ENCODE results near the gene MBOAT1. TPM values are rescaled to one million over a fixed set of nuclear protein-coding genes. Genes with fewer than 3 reads are reported as not detected.

Gene MBOAT1
- total RNA-seq, 1 donor from 2014 or later = 2.4 TPM

- intact Hi-C loops (cut with DNase I) = no loop called here
Measured at GRCh38 chr6:20117474-20117873, 94.8 kb downstream of the MBOAT1 start.

GRCh38 chr6:20116792-20117191, 95.5 kb downstream of the MBOAT1 start:
- no peak for DNase-seq (ENCODE audit: low spot score)
- intact Hi-C loops (cut with DNase I) = no loop called here

More at GRCh38 chr6:20117474-20117873, 94.8 kb downstream of the MBOAT1 start:
- DNase-seq (ENCODE audit: low spot score) = no peak

GRCh38 chr6:20115246-20115980, 96.9 kb downstream of the MBOAT1 start:
- intact Hi-C loops (cut with DNase I) = no loop called here

GRCh38 chr6:20113649-20114224, 98.5 kb downstream of the MBOAT1 start:
- no peak for DNase-seq (ENCODE audit: low spot score)
- intact Hi-C loops (cut with DNase I) = no loop called here

More at GRCh38 chr6:20115246-20115980, 96.9 kb downstream of the MBOAT1 start:
- no peak for DNase-seq (ENCODE audit: low spot score)

GRCh38 chr6:20112841-20113240, 99.4 kb downstream of the MBOAT1 start:
- intact Hi-C loops (cut with DNase I) = no loop called here

GRCh38 chr6:20112241-20112640, 100.0 kb downstream of the MBOAT1 start:
- intact Hi-C loops (cut with DNase I) = no loop called here
- no peak for DNase-seq (ENCODE audit: low spot score)

More at GRCh38 chr6:20112841-20113240, 99.4 kb downstream of the MBOAT1 start:
- no peak for DNase-seq (ENCODE audit: low spot score)

GRCh38 chr6:20110478-20110877, 101.8 kb downstream of the MBOAT1 start:
- no peak for DNase-seq (ENCODE audit: low spot score)
- intact Hi-C loops (cut with DNase I) = no loop called here

GRCh38 chr6:20109526-20109925, 102.7 kb downstream of the MBOAT1 start:
- no peak for DNase-seq (ENCODE audit: low spot score)
- intact Hi-C loops (cut with DNase I) = no loop called here

- no peak for DNase-seq (ENCODE audit: low spot score)
- intact Hi-C loops (cut with DNase I) = no loop called here
Measured at GRCh38 chr6:20105838-20106237, 106.4 kb downstream of the MBOAT1 start.

GRCh38 chr6:20104696-20105095, 107.6 kb downstream of the MBOAT1 start:
- no peak for DNase-seq (ENCODE audit: low spot score)
- intact Hi-C loops (cut with DNase I) = no loop called here

GRCh38 chr6:20102397-20103073, 109.7 kb downstream of the MBOAT1 start:
- intact Hi-C loops (cut with DNase I) = no loop called here
- no peak for DNase-seq (ENCODE audit: low spot score)

GRCh38 chr6:20099156-20099555, 113.1 kb downstream of the MBOAT1 start:
- intact Hi-C loops (cut with DNase I) = loop anchor here (10.0 kb wide), 1 partner anchor 196 kb away; no protein-coding TSS in a partner anchor
- no peak for DNase-seq (ENCODE audit: low spot score)

GRCh38 chr6:20098267-20098876, 113.9 kb downstream of the MBOAT1 start:
- intact Hi-C loops (cut with DNase I) = loop anchor here (10.0 kb wide), 1 partner anchor 196 kb away; no protein-coding TSS in a partner anchor
- no peak for DNase-seq (ENCODE audit: low spot score)

- no peak for DNase-seq (ENCODE audit: low spot score)
- intact Hi-C loops (cut with DNase I) = loop anchor here (10.0 kb wide), 1 partner anchor 198 kb away; no protein-coding TSS in a partner anchor
Measured at GRCh38 chr6:20096536-20096935, 115.7 kb downstream of the MBOAT1 start.

- intact Hi-C loops (cut with DNase I) = loop anchor here (10.0 kb wide), 1 partner anchor 199 kb away; no protein-coding TSS in a partner anchor
- DNase-seq (ENCODE audit: low spot score) = no peak
Measured at GRCh38 chr6:20095436-20095835, 116.8 kb downstream of the MBOAT1 start.

GRCh38 chr6:20092071-20092566, 120.2 kb downstream of the MBOAT1 start:
- intact Hi-C loops (cut with DNase I) = loop anchor here (5.0 to 10.0 kb wide), 2 partner anchors 203 to 435 kb away; no protein-coding TSS in a partner anchor
- no peak for DNase-seq (ENCODE audit: low spot score)

GRCh38 chr6:20086992-20087391, 125.3 kb downstream of the MBOAT1 start:
- intact Hi-C loops (cut with DNase I) = no loop called here
- DNase-seq (ENCODE audit: low spot score) = no peak

- DNase-seq (ENCODE audit: low spot score) = no peak
- intact Hi-C loops (cut with DNase I) = no loop called here
Measured at GRCh38 chr6:20085817-20086216, 126.5 kb downstream of the MBOAT1 start.

GRCh38 chr6:20084411-20084810, 127.9 kb downstream of the MBOAT1 start:
- intact Hi-C loops (cut with DNase I) = no loop called here
- no peak for DNase-seq (ENCODE audit: low spot score)

GRCh38 chr6:20071998-20072397, 140.3 kb downstream of the MBOAT1 start:
- no peak for DNase-seq (ENCODE audit: low spot score)
- intact Hi-C loops (cut with DNase I) = no loop called here
